Prostate gland (tissue), 2 donors: Measurements from ENCODE around the gene OR51B4.
"Not testable (repeated sequence)": the region's sequence is repeated elsewhere in the genome, so short reads cannot be mapped to it uniquely, and the experiment has no call there.

Source experiments
- POLR2A ChIP-seq: fragments of 450-650 bp; IDR thresholded peaks from one replicate; pipeline ENCODE4 v1.6.1; 2016; ENCODE audit warnings: antibody characterized with exemption, mild to moderate bottlenecking
- TF ChIP-seq, protein P1 (sequence below), 4 experiments: fragments of 200-600 bp in 2 of 4; fragments of 450-650 bp in 2 of 4; sonication (generic) in 2 of 4; IDR thresholded peaks; 1 replicate in 3 of 4; 2 replicates in 1 of 4; pipeline ENCODE4 v1.5.1; 2016 to 2019; ENCODE audit warnings: antibody characterized with exemption in 4 of 4, mild to moderate bottlenecking in 2 of 4, moderate library complexity in 2 of 4

DNA sequence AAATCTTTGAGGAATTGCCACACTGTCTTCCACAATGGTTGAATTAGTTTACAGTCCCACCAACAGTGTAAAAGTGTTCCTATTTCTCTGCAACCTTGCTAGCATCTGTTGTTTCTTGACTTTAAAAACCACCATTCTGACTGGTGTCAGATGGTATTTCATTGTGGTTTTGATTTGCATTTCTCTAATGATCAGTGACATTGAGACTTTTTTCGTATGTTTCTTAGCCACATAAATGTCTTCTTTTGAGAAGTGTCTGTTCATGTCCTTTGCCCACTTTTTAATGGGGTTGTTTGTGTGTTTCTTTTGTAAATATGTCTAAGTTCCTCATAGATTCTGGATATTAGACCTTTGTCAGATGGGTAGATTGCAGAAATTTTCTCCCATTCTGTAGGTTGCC lies 35.5 kb upstream of the OR51B4 start:
- not testable (repeated sequence) for TF ChIP-seq POLR2A
- TF ChIP-seq, protein P1, sequence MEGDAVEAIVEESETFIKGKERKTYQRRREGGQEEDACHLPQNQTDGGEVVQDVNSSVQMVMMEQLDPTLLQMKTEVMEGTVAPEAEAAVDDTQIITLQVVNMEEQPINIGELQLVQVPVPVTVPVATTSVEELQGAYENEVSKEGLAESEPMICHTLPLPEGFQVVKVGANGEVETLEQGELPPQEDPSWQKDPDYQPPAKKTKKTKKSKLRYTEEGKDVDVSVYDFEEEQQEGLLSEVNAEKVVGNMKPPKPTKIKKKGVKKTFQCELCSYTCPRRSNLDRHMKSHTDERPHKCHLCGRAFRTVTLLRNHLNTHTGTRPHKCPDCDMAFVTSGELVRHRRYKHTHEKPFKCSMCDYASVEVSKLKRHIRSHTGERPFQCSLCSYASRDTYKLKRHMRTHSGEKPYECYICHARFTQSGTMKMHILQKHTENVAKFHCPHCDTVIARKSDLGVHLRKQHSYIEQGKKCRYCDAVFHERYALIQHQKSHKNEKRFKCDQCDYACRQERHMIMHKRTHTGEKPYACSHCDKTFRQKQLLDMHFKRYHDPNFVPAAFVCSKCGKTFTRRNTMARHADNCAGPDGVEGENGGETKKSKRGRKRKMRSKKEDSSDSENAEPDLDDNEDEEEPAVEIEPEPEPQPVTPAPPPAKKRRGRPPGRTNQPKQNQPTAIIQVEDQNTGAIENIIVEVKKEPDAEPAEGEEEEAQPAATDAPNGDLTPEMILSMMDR (IDR thresholded peaks at IDR 0.05): not testable (repeated sequence)
